ENCODE data around the gene VPS33A. TPM values are rescaled to one million over a fixed set of nuclear protein-coding genes. Genes with fewer than 3 reads are reported as not detected.

Gene VPS33A
- total and polyA plus RNA-seq, 2 experiments from 2014 or later, result 18.6 to 37.4 TPM

DNA sequence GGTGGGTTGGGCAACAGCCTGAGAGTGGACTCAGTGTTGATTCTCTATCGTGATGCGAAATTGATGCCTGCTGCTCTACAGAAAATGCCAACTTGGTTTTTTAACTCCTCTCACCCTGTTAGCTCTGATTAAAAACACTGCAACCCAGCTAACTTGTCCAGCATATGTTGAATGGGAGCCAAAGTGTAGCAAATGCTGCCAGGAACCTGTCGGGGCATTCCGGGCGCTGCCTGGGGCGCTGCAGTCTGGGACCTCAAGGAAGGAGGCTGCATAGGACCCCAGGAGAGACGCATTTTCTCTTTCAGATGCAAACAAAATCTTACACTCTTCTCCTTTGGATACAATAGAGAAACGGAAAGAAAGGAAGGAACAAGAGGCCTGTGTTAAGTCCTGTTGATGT lies 58.9 kb downstream of the VPS33A start:
- DNase-seq (ENCODE audit: low read depth in 1 of 2, low spot score in 1 of 2), result no peak
- Histone ChIP-seq H3K4me3 (no peak overlapping the region), H3K9me3 (ENCODE audit: low read depth) (no peaks in the 10 kb centered on the region), H3K4me1 (ENCODE audit: low read depth) (no peaks in the 10 kb centered on the region), H3K27me3 (peaks cover 33% of the 10 kb centered on the region), H3K36me3 (peaks cover 31% of the 10 kb centered on the region), H3K27ac (no peak overlapping the region)
- TF ChIP-seq, protein P1, sequence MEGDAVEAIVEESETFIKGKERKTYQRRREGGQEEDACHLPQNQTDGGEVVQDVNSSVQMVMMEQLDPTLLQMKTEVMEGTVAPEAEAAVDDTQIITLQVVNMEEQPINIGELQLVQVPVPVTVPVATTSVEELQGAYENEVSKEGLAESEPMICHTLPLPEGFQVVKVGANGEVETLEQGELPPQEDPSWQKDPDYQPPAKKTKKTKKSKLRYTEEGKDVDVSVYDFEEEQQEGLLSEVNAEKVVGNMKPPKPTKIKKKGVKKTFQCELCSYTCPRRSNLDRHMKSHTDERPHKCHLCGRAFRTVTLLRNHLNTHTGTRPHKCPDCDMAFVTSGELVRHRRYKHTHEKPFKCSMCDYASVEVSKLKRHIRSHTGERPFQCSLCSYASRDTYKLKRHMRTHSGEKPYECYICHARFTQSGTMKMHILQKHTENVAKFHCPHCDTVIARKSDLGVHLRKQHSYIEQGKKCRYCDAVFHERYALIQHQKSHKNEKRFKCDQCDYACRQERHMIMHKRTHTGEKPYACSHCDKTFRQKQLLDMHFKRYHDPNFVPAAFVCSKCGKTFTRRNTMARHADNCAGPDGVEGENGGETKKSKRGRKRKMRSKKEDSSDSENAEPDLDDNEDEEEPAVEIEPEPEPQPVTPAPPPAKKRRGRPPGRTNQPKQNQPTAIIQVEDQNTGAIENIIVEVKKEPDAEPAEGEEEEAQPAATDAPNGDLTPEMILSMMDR (IDR thresholded peaks at IDR 0.05; ENCODE audit: low read depth, low read length), result no peak

DNA sequence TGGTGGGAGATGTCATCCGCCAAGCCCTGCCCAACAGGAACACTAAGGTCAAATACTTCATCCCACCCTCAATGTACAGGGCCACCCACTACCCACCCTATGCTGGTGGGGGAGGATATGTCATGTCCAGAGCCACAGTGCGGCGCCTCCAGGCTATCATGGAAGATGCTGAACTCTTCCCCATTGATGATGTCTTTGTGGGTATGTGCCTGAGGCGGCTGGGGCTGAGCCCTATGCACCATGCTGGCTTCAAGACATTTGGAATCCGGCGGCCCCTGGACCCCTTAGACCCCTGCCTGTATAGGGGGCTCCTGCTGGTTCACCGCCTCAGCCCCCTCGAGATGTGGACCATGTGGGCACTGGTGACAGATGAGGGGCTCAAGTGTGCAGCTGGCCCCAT lies 59.3 kb downstream of the VPS33A start:
- TF ChIP-seq, protein P1 (IDR thresholded peaks at IDR 0.05; ENCODE audit: low read depth, low read length), result no peak
- no peak for DNase-seq (ENCODE audit: low read depth in 1 of 2, low spot score in 1 of 2)
- H3K9me3 ChIP-seq (ENCODE audit: low read depth), result no peaks in the 10 kb centered on the region
- no peaks in the 10 kb centered on the region for H3K4me1 ChIP-seq (ENCODE audit: low read depth)
- H3K27ac ChIP-seq, result no peak overlapping the region
- H3K27me3 ChIP-seq, result peaks cover 36% of the 10 kb centered on the region
- H3K4me3 ChIP-seq, result no peak overlapping the region
- H3K36me3 ChIP-seq, result peaks cover 26% of the 10 kb centered on the region

DNA sequence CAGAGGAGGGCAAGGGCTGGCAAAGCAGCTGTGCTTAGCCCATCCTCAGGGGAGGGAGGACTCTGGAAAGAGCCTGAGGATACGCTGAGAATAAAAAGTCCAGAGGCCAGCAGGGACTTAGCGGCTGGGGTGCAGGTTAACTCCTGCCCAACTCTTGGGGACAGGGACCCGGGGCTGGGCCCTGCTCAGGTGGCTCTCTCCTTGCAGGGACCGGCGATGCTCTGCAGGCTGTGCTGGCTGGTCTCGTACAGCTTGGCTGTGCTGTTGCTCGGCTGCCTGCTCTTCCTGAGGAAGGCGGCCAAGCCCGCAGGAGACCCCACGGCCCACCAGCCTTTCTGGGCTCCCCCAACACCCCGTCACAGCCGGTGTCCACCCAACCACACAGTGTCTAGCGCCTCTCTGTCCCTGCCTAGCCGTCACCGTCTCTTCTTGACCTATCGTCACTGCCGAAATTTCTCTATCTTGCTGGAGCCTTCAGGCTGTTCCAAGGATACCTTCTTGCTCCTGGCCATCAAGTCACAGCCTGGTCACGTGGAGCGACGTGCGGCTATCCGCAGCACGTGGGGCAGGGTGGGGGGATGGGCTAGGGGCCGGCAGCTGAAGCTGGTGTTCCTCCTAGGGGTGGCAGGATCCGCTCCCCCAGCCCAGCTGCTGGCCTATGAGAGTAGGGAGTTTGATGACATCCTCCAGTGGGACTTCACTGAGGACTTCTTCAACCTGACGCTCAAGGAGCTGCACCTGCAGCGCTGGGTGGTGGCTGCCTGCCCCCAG lies 60.0 kb downstream of the VPS33A start:
- TF ChIP-seq, protein P1 (IDR thresholded peaks at IDR 0.05; ENCODE audit: low read depth, low read length), result no peak
- Histone ChIP-seq H3K27ac (no peak overlapping the region), H3K27me3 (peaks cover 41% of the 10 kb centered on the region), H3K9me3 (ENCODE audit: low read depth) (no peaks in the 10 kb centered on the region), H3K4me1 (ENCODE audit: low read depth) (no peaks in the 10 kb centered on the region), H3K4me3 (no peak overlapping the region), H3K36me3 (peaks cover 21% of the 10 kb centered on the region)
- no peak for DNase-seq (ENCODE audit: low read depth in 1 of 2, low spot score in 1 of 2)

DNA sequence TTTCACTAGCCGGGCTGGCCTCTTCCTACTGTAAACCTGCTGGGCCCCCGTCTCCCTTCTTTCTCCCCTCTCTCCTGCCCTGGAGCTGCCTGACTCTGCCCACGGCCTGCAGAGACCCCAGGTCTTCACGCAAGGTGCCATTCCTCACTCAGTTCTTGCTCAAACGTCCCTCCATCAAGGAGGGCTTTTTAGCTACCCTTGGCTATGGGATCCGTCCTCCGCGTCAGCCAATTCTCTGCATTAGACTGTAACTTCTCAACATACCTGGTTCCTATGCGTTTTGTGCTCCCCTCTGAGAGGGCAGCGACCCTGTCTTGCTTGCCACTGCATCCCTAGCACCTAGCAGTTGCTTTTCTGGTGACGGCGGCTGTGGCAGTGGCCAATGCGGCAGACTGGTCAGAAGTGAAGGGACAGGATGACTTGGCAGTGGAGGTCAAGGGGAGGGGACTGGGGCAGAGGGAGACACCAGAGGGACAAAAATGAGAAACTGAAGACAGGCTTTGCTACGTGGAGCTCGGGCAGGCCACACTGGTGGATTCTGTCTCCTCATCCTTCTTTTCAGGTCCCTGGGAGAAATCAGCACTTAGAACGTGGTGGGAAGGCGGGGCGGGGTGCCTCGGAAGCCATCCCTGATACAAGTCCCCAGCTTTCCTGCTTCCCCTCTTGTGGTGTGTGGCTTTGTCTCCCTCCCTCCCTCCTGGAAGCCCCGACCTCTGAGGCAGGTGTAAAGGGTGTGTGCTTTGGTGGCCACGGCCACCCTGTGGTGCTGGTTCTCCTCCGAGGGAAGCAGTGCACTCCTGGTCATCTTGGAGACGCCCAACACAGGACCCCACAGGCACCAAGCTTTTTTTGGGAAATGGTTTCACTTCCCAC lies 61.0 kb downstream of the VPS33A start:
- no peak for DNase-seq (ENCODE audit: low read depth in 1 of 2, low spot score in 1 of 2)
- H3K27me3 ChIP-seq, result peaks cover 42% of the 10 kb centered on the region

More for the DNA sequence above, 61.0 kb downstream of the VPS33A start:
- Histone ChIP-seq H3K36me3 (peaks cover 15% of the 10 kb centered on the region), H3K27ac (no peak overlapping the region), H3K4me3 (no peak overlapping the region), H3K4me1 (ENCODE audit: low read depth) (no peaks in the 10 kb centered on the region), H3K9me3 (ENCODE audit: low read depth) (no peaks in the 10 kb centered on the region)
- TF ChIP-seq, protein P1 (IDR thresholded peaks at IDR 0.05; ENCODE audit: low read depth, low read length), result no peak
